GM12801 (cell line): ENCODE measurements around the gene BSDC1.

ENCODE experiments used
- TF ChIP-seq, protein P1 (sequence below): IDR thresholded peaks from one replicate; pipeline ENCODE4 v1.5.1; 2011; ENCODE audit warnings: control low read depth; ENCODE audit not compliant: insufficient read length; ENCODE audit errors: extremely low read depth

The BSDC1 gene

DNA sequence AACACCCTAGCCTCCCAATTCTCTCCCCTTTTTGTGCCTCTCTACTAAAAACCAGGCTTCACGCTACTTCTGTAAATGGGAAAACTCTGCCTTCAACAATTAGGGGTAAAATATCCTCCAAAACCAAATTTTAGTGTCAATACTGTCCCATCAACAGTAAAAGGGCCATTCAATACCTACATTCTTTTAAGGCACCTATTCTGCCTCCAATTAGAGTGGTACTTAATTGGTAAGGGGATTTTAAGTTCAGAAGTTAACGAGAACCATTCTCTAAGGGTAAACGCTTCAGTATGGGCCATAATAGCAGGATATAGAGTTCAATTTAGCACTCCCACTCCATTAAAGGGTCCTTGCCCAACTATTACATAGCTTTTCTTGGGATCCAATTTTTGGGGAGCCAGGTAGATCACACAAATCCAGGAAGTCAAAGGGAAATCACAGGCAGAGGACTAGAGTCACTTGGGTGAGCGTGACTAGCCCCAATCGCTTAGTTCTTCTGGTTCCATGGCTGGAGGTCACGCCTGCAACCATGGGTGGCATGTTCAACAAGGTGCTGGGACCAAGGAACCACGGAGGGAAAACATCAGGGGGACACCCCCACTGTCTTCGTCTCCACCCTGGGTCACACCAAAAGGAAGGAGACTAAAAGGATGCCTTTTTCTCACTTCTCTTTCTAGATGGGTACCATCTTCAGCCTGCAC lies 20.1 kb upstream of the BSDC1 start:
- TF ChIP-seq, protein P1, sequence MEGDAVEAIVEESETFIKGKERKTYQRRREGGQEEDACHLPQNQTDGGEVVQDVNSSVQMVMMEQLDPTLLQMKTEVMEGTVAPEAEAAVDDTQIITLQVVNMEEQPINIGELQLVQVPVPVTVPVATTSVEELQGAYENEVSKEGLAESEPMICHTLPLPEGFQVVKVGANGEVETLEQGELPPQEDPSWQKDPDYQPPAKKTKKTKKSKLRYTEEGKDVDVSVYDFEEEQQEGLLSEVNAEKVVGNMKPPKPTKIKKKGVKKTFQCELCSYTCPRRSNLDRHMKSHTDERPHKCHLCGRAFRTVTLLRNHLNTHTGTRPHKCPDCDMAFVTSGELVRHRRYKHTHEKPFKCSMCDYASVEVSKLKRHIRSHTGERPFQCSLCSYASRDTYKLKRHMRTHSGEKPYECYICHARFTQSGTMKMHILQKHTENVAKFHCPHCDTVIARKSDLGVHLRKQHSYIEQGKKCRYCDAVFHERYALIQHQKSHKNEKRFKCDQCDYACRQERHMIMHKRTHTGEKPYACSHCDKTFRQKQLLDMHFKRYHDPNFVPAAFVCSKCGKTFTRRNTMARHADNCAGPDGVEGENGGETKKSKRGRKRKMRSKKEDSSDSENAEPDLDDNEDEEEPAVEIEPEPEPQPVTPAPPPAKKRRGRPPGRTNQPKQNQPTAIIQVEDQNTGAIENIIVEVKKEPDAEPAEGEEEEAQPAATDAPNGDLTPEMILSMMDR, result no peak

DNA sequence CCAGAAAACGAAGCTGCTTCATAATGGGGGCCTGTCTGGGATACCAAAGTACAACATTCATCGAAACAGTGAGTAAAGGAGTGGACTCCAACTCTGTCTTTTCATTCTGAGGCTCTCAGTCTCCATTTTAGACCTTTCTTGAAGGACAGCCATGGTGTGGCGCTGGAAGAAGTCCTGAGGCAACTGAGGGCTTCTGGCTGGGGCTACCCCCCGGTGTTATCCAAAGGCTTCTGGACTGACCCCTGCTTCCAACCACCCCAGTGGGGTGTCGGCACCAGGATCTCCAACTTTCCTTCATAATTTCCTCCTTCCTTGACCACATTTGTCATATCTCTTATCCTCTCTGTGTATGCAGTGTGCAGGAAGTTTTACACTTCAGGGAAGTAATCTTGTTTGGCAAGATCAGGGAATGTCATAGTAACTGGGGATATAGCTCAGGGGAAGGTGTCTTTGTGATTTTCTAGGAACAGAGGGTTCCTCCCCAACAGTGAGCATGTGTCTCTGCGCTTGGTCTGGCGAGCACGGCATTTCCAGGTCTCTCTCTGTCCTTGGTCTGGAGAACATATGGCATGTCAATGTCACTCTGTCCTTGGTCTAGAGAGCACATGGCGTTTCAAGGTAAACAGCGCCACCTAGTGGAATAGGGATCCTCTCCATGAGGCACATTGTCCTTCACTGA lies 19.4 kb upstream of the BSDC1 start:
- TF ChIP-seq, protein P1, result no peak

DNA sequence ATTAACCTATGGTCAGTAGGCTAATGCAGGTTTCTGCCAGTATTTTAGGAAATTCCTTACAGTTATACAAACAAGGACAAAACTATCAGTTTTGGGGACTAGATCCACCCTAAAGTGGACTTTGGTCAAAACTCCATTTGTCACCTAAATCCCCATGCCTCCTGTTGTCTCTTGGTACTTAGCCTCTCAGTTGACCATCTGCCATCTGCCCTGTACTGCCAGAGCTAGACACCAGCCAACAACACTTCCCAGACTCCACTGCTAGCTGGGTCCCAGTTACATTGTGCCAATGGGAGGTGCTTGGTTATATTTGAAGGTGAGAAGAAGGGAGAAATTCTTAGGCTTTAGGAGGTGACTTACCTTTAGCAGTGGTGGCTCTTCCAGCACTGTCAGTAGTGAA lies 17.0 kb upstream of the BSDC1 start:
- TF ChIP-seq, protein P1, result no peak

DNA sequence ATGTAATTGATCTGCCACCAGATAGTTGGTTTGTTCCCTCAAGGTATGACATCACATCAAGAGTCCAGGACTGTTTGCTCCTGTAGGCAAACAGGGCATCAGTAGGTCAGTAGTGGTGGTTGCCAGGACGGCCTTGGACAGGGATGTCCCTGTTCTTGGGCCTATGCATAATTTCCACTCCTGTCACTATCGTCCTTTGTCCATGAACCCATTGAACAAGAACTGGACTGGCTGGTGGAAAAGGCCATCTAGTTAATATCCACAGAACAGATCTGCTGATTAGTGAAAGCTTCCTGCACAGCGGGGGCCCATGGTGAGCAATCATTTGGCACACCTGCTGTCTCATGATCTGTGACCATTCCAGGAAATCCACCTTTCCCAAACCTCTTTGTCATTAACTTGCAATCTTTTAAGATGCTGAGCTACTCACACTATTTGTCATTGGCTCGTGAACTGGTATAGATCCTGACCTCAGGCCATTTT lies 12.4 kb upstream of the BSDC1 start:
- TF ChIP-seq, protein P1, result no peak

DNA sequence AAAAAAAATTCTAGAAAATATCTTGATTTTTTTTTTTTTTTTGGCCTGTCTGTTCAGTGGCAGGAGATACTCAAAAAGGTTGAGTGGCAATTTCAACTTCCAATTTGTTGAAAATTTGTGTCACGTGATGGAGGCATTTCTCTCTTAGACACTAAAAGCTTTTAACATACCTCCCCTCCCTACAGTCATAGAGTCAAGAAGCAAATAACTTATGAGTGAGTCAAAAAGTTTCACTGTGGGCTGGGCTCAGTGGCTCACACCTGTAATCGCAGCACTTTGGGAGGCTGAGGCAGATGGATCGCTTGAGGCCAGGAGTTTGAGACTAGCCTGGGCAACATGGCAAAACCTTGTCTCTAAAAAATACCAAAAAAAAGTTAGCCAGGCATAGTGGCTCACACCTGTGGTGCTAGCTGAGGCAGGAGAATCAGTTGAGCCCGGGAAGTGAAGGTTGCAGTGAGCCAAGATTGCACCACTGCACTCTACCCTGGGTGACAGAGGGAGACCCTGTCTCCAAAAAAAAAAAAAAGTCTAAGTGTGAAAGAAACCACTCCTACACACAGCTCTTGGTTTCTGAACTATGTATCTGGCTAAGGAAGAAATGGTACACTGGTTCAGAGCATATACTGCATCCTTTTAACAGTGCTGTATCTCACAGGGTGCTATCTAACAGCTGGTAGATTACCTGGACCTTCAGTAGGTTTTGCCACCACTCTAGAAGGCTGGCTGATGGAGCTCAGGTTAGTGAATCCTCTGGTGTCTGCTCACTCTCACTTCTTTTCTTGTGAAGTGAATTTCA lies 11.6 kb upstream of the BSDC1 start:
- TF ChIP-seq, protein P1, result no peak

DNA sequence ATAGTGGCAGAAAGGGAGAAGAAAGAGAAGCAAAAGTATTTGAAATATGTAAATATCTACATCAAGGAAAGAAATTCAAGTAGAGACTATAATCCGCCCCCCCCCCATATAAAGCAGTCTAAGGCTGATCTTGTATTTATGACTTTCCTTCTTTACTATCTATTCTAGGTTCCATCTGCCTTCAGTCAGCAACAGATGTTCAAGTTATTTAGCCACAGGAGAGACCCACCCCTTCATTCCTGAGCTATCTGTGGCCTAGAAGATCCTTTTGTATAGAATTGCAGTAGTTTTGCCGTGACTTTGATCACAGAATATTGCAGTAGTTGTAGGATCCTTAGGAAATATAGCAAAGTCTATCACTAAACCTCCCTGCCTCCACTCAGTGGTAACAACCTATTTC lies 10.7 kb upstream of the BSDC1 start:
- TF ChIP-seq, protein P1, result no peak

DNA sequence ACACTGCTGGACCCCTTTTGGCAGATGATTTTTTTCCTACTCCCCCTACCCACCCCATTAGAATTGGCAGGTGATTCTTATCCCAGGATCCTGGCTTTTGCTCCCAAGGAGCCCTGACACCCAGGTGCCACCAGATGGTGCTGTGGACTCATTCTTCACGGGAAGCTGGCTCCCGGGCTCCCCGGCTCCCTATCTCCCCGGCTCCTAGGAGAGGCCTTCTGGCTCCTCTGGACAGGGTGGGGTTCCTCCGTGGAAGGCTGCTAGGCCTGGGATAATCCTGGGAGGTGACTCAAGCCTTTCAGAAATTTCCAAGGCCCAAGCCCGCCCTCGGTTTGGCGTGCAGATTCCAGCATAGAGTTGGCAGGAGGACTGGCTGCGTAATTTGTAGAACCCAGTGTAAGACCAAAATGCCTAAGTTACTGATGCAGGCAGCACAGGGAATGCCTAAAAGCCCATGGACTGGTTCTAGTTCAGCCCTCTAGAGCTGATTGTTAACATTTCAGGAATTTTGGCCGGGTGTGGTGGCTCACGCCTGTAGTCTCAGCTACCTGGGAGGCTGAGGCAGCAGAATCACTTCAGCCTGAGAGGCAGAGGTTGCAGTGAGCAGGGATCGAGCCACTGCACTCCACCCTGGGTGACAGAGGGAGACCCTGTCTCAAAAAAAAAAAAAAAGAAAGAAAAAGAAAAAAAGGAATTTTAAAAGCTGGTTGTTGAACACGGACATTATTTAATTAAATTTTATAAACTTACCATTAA lies 6.8 kb upstream of the BSDC1 start:
- TF ChIP-seq, protein P1, result no peak
